Omental fat pad (tissue), 4 donors: ENCODE results near the gene WNT2B. TPM values are rescaled to one million over a fixed set of nuclear protein-coding genes. Genes with fewer than 3 reads are reported as not detected.
A peak's percentile ranks its signal among the peaks of the same experiment; 100 is the strongest.

Source experiments
- ATAC-seq: fragments of 150-250 bp; one replicate; pipeline ENCODE4 v1.9.1; 2016; ENCODE audit warnings: mild to moderate bottlenecking, moderate library complexity; ENCODE audit not compliant: low FRiP score
- DNase-seq: peaks from one replicate; pipeline ENCODE4 v3.0.0-alpha.2; 2019; ENCODE audit warnings: low spot score
- total RNA-seq, 4 donors: library from RNA; depleted of rRNA; stranded (reverse); fragments of >200 nt; gene quantifications; one replicate each; pipeline ENCODE4 v1.1.0, GENCODE V29; 2016
- TF ChIP-seq, protein P1 (sequence below), 3 donors: fragments of 450-650 bp; IDR thresholded peaks; one replicate each; pipeline ENCODE4 v1.5.1; 2016 to 2017; ENCODE audit warnings: antibody characterized with exemption in 3 of 3, mild to moderate bottlenecking in 3 of 3, moderate library complexity in 2 of 3

The WNT2B gene
- total RNA-seq, 4 donors from 2014 or later = 5.0 to 14.3 (median 11.9) TPM

DNA sequence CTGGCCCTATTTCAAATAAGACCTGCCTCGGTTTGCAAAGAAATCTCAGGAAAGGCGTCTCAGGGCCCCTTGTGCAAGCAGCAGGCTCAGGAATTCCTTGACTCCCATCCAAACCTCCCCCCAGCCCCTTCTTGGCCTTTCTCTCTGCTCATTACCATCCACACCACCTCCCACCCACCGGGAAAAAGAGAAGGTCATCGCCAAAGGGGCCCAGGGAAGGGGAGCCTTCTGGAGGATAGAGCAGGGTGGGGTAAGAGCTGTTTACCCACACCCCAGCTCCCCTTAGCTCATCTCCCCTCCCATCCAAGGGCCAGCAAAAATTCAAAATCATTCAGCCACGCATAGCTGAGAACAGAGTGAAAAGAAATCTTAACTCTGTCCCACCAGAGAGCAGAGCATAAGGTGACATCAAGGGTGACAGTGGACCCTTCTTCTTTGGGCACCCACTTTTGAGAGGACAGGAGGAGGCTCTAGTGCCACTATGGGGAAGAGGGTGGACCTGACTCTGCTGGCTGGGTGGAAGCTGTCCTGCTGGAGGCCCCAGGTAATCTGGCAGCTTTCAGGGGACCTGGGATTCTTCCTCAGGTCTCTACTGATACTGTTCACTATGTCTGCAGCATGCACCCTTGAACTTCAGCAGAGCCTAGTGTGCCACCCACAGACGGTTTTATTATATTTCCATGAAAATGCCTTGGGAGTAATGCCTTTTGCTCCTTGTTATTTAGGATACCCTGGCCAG, 3.9 kb upstream of the WNT2B start:
- ATAC-seq = no peak
- TF ChIP-seq, protein P1, sequence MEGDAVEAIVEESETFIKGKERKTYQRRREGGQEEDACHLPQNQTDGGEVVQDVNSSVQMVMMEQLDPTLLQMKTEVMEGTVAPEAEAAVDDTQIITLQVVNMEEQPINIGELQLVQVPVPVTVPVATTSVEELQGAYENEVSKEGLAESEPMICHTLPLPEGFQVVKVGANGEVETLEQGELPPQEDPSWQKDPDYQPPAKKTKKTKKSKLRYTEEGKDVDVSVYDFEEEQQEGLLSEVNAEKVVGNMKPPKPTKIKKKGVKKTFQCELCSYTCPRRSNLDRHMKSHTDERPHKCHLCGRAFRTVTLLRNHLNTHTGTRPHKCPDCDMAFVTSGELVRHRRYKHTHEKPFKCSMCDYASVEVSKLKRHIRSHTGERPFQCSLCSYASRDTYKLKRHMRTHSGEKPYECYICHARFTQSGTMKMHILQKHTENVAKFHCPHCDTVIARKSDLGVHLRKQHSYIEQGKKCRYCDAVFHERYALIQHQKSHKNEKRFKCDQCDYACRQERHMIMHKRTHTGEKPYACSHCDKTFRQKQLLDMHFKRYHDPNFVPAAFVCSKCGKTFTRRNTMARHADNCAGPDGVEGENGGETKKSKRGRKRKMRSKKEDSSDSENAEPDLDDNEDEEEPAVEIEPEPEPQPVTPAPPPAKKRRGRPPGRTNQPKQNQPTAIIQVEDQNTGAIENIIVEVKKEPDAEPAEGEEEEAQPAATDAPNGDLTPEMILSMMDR (IDR thresholded peaks at IDR 0.05) = no peak
- DNase-seq = no peak

DNA sequence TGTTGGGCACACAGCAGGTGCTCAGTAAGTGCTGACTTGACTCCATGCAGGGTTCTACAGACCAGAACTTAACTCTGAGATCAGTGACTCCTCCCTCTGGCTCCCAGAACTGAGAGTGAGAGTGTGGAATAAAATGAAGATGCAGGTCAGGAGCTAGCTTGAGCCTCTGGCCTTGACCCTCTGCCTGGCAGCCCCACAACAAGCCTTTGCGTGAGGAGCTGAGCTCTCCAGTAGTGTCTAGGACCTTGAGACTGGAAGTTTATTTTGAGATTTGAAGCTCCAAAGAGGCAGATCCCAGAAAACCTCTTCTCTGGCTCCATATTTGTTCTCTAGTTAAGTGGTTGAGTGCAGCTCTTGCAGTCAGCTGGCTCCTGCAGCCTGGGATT, 3.4 kb upstream of the WNT2B start:
- ATAC-seq = no peak
- DNase-seq = no peak
- TF ChIP-seq, protein P1 (IDR thresholded peaks at IDR 0.05) = no peak

DNA sequence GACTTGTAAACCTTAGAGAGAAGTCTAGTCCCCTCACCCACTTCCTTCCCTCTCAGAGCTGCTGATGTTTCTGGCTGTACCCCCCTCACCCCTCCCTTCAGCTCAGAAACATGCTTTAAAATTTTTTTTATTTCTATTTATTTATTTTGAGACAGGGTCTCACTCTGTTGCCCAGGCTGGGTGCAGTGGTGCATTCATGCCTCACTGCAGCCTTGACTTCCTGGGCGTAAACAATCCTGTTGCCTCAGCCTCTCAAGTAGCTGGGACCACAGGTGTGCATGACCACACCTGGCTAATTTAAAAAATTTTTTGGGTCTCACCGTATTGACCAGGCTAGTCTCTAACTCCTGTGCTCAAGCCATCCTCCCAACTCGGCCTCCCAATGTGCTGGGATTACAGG, 2.9 kb upstream of the WNT2B start:
- TF ChIP-seq, protein P1 (IDR thresholded peaks at IDR 0.05) = no peak
- ATAC-seq (no peak), DNase-seq (no peak)

DNA sequence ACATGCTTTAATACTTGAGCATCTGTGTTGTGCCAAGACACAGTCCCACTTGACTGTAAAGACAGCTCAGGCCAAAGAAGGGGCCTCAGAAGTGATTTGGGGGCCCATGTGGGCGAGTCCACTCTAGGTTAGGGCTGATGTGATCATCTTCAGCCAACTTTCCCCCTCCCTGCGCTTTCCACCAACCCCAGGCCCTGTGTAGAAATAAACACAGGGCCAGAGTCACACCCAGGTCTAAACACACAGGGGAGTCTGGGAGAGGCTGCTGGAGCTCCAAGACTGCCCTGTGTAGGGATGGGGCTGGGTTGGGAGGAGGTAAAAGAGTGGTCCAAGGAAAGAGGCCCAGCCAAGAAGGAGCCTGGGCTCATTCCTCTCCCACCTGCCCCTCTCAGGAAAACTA, 2.5 kb upstream of the WNT2B start:
- TF ChIP-seq, protein P1 (IDR thresholded peaks at IDR 0.05) = no peak
- DNase-seq = no peak
- ATAC-seq = no peak

DNA sequence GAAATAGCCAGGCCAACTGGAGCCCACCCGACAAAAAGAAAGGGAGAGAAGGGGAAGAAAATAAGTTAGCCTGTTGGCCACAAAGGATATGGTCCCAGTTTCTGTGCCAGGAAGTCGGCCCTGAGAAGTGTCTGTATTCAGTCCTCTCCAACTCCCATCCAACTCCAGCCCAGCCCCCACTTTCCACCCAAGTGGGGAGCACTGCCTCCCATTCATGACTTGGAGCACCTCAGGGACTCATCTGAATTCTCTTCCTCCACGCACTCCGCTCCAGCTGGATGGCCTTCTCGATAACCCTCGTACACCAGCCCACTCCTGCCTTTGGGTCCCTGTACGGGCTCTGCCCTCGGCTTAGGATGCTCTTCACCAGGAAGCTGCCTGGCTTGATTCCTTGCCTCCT, 2.0 kb upstream of the WNT2B start:
- TF ChIP-seq, protein P1 (IDR thresholded peaks at IDR 0.05) = no peak
- ATAC-seq (no peak), DNase-seq (no peak)

DNA sequence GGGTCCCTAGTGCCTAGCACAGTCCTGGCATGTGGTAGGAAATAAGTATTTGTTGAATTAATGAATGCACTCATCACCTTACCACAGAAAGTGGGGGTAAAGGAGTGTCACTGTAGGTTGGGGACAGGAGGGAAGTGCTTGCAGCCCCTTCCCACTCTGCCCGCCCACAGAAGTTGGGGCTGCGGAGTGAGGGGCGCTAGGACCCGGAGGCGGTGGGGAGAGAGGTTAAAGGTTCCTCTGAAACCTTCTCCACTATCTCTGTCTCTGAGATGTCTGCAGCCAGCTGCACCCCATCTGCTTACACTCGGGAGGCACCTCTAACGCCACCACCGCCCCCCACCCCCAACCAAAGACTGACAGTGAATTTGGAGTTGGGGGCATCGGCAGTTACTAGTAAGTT, 1.4 kb upstream of the WNT2B start:
- no peak for ATAC-seq
- no peak for DNase-seq
- TF ChIP-seq, protein P1 (IDR thresholded peaks at IDR 0.05) = no peak

DNA sequence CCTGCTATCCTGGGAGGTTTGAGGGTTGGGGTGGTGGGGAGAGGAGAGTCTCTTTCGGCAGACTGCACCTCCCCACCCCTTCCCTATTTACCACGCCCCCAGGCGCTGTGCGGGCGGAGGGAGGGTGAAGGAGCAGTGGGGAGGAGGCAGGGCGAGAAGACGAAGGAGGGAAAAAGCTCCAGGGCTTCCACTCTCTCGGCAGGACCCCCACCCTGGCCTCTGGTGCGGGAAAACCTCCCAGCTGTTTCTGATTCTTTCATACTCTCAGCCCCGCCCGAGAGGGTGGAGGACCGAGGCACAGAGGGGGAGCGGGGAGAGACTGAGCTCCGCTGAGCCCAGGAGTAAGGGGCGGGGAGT, 866 bp upstream of the WNT2B start:
- DNase-seq (no peak), ATAC-seq (peak; percentile 20)
- TF ChIP-seq, protein P1 (IDR thresholded peaks at IDR 0.05) = no peak
